AG04449 (cell line): ENCODE results near the gene FAAP20.

ENCODE experiments used
- CTCF ChIA-PET: fragments of 350-600 bp; formaldehyde crosslinking; extraction: SDS; loops from one replicate; lab custom pipeline; 2021; ENCODE audit warnings: antibody characterized with exemption; lab: Yijun Ruan, JAX
- POLR2A ChIA-PET: fragments of 400-600, 350-600 bp; formaldehyde crosslinking; extraction: SDS; loops from one replicate; lab custom pipeline; 2020; ENCODE audit warnings: antibody characterized with exemption, inconsistent platforms; lab: Yijun Ruan, JAX
- DNase-seq: peaks from one replicate; pipeline ENCODE4 v3.0.0-alpha.2; 2010; ENCODE audit warnings: low read depth, low spot score
- H3K4me3 ChIP-seq: 2 replicates; pipeline ENCODE4 v1.5.1; 2011; ENCODE audit warnings: low read depth, mild to moderate bottlenecking, control low read depth, low read length
- TF ChIP-seq, protein P1 (sequence below): IDR thresholded peaks from one replicate; pipeline ENCODE4 v1.5.1; 2011; ENCODE audit warnings: mild to moderate bottlenecking, moderate library complexity, low read length, control low read depth, inconsistent platforms; ENCODE audit not compliant: insufficient read depth; ENCODE audit errors: missing control alignments

The FAAP20 gene

DNA sequence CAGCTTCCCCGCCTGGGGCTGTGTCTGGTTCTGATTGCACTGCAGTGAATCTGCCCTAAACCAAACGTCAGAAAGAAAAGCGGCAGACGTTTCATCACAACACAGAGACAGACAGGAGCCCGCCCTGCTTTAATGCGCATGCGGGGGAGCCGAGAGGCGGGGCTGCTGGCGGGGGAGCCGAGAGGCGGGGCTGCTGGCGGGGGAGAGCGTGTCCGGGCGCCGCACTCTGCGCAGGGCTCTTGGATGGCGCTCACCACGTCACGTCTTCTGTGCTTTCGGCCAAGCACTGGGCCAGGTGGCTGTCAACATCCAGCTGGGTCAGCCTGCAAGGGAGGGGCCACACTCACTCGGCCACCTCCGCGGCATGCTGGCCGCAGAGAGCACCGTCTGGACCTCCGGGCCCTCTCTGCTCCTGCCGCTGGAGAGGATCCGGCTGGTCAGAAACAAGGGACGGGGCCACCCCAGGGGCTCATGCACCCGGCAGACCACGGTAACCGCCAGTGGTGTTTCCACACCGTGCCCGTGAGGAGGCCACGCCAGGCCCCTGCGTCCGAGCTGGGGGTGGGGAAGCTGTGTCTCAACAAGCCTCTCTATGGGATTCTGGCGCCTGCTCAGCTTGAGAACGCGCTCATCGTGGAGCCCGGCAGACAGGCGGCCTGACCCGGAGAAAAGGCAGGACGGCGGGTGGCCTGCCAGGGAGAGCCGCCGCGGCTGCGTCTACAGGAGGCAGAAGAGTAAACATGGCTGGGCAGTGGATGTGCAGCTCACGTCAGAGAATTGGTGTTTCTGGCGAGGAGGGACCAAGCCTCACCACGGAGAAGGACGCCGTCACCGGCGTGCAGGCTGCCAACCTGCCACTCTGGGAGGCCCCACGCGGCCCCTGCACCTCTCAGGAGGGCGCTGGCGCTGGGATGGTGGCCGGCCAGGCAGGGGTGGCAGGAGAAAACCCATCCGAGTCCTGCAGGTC, 4.8 kb downstream of the FAAP20 start:
- H3K4me3 ChIP-seq = peak overlapping the region; percentile 62
- POLR2A ChIA-PET = interaction anchor here (0.6 to 0.7 kb wide), 2 partner anchors 9 to 38 kb away, joined by 3 to 5 read pairs; partner anchors contain the start of gene SKI
- TF ChIP-seq, protein P1, sequence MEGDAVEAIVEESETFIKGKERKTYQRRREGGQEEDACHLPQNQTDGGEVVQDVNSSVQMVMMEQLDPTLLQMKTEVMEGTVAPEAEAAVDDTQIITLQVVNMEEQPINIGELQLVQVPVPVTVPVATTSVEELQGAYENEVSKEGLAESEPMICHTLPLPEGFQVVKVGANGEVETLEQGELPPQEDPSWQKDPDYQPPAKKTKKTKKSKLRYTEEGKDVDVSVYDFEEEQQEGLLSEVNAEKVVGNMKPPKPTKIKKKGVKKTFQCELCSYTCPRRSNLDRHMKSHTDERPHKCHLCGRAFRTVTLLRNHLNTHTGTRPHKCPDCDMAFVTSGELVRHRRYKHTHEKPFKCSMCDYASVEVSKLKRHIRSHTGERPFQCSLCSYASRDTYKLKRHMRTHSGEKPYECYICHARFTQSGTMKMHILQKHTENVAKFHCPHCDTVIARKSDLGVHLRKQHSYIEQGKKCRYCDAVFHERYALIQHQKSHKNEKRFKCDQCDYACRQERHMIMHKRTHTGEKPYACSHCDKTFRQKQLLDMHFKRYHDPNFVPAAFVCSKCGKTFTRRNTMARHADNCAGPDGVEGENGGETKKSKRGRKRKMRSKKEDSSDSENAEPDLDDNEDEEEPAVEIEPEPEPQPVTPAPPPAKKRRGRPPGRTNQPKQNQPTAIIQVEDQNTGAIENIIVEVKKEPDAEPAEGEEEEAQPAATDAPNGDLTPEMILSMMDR = no peak
- DNase-seq = no peak
- CTCF ChIA-PET = interaction anchor here (0.8 to 26.3 kb wide), 6 partner anchors 11 to 359 kb away, joined by 3 to 891 read pairs (median 3); partner anchors contain the start of genes MORN1 and RER1

DNA sequence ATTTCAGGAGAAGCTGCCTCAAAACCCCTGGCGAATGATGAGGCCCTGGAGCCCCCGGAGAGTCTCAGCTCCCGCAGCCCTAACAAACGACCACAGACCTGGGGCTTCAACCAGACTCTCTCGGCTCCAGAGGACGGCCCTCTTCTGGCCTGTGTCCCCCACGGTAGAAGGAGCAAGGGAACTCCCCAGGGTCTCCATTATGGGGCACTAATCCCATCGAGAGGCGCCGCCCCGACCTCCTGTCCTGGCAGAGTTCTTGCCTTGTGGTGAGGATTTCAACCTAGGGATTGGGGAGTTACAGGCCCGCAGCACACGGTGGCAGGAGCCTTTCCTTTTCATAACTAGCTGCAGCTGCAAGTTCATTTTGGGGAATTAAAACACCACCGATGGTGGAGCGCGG, 6.2 kb downstream of the FAAP20 start:
- ChIA-PET CTCF (interaction anchor here (5.8 to 26.3 kb wide), 2 partner anchors 14 to 196 kb away, joined by 56 to 891 read pairs; partner anchors contain the start of genes MORN1 and RER1), POLR2A (interaction anchor here (0.8 kb wide), 1 partner anchor 11 kb away, joined by 3 read pairs; no protein-coding TSS in a partner anchor)
- TF ChIP-seq, protein P1 = no peak
- no peak overlapping the region for H3K4me3 ChIP-seq
- no peak for DNase-seq

DNA sequence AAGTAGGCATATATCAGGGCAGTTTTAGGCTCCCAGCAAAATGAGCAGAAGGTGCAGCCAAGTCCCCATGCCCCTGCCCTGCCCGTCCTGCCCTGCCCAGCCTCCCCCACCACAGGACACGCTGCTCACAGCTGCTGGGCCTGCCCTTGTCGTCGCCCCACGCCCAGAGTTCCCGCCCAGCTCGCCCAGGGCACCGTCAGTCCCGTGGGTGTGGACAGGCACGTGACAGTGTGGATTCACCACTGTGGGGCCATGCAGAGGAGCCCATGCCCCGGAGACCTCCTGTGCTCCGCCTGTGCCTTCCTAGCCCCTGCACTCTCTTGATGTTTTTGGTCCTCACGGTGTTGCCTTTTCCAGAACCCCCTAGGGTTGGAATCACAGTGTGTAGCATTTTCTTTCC, 7.0 kb downstream of the FAAP20 start:
- TF ChIP-seq, protein P1 = no peak
- no peak for DNase-seq
- ChIA-PET POLR2A (interaction anchor here (0.8 kb wide), 1 partner anchor 12 kb away, joined by 3 read pairs; no protein-coding TSS in a partner anchor), CTCF (interaction anchor here (5.8 to 26.3 kb wide), 2 partner anchors 13 to 197 kb away, joined by 56 to 891 read pairs; partner anchors contain the start of genes MORN1 and RER1)
- no peak overlapping the region for H3K4me3 ChIP-seq

DNA sequence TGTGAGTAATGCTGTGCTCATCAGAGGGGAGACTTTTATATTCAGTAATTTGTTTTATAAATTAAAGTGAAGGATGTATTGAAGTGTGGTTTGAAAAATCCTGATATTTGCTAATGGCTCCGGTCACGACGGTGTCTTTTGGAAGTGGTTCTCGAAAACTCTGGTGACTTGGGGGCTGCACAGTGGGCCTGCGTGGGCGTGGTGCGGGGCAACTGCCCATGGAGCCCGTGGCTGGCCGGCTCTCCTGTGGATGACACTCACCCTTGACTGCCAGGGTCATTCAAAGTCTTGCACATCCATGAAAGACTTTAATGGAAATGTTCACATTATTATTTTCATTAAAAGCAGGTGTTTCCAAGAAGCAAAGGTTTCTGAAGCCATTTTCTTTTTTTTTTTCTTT, 7.7 kb downstream of the FAAP20 start:
- POLR2A ChIA-PET = no interaction called here
- no peak for DNase-seq

DNA sequence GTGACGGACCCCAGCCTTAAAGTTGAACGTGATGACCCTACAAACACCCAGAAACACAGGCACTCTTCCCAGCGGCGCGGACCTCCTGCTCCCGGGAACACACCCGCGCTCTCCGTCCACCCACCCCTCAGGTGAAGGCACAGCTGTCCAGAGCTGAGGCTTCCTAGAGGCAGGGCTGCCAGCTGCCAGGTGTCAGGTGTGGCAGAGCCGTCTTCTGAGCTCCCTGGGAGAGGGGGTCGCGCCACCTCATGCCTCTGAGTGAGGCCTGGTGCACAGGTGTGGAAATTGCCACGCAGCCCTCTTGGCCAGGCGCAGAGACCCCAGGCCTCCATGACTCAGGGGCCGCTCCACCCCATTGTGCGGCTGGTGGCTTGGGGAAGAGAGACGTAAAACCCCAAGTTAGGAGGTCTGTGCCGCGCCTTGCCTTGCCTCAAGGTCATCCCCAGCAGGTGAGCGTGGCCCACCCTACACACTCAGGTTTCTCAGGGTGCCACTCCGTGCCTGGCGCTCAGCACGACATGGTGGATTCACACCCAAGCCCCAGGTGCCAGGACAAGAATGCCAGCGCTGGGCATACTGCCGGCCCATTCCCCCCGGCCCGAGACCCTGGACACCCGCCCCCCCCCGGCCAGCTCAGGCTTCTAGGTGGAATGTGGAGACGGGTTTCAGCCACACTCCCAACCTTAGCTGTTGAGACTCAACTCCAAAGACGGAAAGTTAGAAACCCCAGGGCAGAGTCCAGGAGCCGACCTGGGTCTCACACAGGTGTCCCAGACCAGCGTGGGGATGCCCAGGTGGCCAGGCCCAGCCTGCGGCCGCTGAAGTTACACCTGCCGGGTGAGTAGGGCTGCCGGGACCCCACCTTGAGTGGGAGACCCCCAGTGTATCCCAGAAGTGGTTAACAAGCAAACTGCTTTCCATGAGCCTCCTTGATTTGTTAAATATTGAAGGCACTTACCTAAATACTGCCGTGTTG, 8.4 kb downstream of the FAAP20 start:
- TF ChIP-seq, protein P1 = no peak
- H3K4me3 ChIP-seq = no peak overlapping the region
- DNase-seq = no peak
- POLR2A ChIA-PET = no interaction called here
- CTCF ChIA-PET = interaction anchor here (1.7 to 4.3 kb wide), 2 partner anchors 12 to 195 kb away, joined by 4 to 41 read pairs; no protein-coding TSS in a partner anchor

More for the DNA sequence above, 7.7 kb downstream of the FAAP20 start:
- CTCF ChIA-PET = interaction anchor here (26.3 kb wide), 1 partner anchor 198 kb away, joined by 891 read pairs; the partner anchor contains the start of genes MORN1 and RER1
- no peak overlapping the region for H3K4me3 ChIP-seq
- TF ChIP-seq, protein P1 = no peak
